Measurements from ENCODE around the gene CD99L2. TPM values are rescaled to one million over a fixed set of nuclear protein-coding genes. Genes with fewer than 3 reads are reported as not detected.
"Not testable (repeated sequence)": the region's sequence is repeated elsewhere in the genome, so short reads cannot be mapped to it uniquely, and the experiment has no call there.

Gene CD99L2
- total RNA-seq, 1 donor from 2014 or later = 27.7 TPM

DNA sequence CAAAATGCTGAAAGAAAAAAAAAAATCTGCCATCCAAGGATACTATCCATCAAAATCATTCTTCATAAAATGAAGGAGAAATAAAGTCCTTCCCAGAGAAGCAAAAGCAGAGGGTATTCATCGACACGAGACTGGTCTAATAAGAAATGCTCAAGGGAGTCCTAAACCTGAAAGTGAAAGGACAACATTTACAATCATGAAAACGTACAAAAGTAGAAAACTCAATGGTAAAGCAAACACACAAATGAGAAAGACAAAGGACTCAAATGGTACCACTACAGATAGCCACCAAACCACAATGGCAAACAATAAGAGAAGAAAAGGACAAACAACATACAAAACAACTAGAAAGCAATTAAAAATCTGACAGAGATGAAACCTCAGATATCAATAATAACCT, 41.0 kb downstream of the CD99L2 start:
- DNase-seq (ENCODE audit: low read depth in 2 of 2) = no peak

DNA sequence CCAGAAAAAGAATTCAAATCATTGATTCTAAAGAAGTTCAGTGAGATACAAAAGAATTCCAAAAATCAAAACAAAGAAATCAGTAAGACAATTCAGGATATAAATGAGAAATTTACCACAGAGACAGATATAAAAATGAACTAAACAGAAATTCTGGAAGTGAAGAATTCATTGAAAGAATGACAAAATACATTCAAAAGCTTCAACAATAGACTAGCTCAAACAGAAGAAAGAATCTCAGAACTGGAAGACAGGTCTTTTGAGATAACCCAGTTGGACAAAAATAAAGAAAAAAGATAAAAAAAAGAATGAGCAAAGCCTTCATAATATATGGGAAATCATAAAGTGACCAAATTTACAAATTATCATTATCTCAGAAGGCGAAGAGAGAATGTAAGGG, 41.7 kb downstream of the CD99L2 start:
- DNase-seq (ENCODE audit: low read depth in 2 of 2) = no peak

DNA sequence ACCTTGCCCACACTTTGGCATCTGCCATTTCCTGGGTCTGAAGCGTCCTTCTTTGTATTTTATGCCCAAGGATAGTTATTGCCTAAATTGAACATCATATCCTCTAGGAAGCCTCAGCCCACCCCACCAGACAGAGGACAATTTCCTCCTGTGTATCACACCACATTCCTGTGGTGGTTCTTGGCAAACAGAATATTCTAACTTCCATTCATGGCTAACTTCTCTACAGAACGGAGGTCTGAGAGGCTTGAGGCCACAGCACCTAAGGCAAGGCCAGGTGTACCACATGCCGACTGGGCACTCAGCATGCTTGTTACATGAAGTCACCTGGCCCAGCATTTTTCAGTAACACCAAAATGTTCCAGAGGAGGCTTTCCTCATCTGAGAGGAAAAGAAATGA, 42.4 kb downstream of the CD99L2 start:
- no peak for DNase-seq (ENCODE audit: low read depth in 2 of 2)

DNA sequence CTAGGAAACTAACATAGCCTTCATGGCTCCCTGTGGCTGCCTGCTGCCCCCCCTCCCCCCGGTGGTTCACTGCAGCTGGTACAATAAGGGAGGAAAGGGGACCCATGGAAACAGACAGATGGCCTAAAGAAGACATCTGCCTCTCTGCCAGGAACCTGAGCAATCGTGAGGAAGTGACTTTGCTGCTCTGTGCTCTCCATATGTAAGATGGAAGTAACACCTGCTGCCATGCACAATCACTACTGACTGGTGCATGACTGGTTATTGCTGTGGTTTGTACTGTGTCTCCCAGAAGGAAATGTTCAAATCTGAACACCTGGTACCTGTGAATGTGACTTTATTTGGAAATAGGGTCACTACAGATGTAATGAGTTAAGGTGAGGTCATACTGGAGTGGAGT, 43.6 kb downstream of the CD99L2 start:
- no peak for DNase-seq (ENCODE audit: low read depth in 2 of 2)

DNA sequence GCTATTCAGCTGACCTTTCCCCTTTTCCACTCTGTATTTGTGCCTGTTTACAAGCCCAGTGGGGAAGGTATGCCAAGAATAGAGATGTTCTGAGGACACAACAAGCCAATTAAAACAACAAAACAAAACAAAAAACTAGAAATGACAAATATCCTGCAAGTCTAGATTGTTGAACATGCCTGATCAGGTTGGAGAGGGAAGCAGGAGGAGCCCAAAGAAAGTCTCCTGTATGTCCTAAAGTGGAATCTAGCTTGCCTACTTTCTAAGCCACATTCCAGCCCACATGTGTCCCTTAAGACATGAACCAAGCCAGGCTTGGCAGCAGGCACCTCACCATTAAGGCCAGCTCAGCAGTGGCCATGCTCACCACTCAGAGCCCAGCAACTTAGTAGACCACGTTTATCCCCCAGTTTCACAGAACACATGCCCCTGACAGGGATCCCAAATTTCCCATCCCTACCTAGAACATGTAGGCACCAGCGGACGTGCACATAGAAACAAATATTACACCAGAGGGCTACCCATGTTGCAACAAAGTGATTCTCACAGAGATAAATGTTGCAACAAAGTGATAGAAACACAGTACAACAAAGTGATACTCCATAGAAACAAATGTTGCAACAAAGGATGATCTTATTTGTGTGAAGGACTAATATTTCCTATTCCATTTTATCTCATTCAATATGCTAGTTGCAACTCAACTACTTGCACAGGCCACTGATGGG, 48.3 kb downstream of the CD99L2 start:
- no peak for DNase-seq (ENCODE audit: low read depth in 2 of 2)

DNA sequence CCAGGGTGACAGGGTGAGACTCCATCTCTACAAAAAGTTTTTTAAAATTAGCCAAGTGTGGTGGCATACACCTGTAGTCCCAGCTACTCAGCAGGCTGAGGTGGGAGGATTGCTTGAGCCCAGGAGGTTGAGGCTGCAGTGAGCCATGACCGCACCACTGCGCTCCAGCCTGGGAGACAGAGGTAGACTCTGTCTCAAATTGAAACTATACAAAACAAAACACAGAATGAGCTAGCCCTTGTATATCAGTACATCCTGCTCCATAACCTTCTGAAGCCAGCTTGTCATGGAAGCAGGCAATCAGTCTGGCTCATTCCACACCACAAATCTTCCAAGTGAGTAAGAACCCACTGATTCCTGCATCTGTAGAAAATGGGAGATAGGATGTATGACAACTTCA, 49.0 kb downstream of the CD99L2 start:
- DNase-seq (ENCODE audit: low read depth in 2 of 2) = no peak

DNA sequence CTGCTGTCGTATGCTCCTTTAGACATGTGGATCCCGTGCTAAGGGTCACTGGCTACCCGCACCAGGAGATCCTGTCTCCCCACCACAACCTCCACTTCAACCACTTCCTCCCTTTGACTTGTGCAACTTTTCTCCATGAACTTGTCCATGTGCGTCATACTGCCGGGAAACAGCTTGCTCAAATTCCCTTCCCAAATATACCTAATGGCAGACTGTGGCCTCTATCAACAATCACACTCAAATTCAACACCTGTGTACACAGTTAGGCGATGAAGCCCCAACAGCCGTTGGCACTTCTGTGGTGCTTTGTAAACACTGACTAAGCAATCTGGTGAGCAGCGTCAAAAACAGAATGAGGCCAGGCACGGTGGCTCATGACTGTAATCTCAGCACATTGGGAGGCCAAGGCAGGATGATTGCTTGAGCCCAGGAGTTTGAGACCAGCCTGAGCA, 49.5 kb downstream of the CD99L2 start:
- DNase-seq (ENCODE audit: low read depth in 2 of 2) = peak; percentile 28 to 55

DNA sequence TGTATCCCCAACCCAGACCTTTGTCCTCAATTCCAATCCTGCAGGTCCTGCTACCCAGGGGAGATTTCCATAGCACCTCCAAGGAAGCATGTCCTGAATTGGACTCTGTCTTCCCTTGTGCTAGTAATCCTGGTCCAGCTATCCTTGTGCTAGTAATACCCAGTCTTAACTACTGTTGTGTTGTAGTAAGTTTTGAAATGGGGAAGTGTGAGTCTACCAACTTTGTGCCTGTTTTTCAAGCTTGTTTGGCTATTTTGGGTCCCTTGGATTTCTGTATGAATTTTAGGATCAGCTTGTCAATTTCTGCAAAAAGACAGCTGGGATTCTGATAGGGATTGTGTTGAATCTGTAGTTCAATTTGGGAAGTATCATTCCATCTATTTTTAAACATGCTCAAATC, 51.4 kb downstream of the CD99L2 start:
- DNase-seq (ENCODE audit: low read depth in 2 of 2) = no peak

DNA sequence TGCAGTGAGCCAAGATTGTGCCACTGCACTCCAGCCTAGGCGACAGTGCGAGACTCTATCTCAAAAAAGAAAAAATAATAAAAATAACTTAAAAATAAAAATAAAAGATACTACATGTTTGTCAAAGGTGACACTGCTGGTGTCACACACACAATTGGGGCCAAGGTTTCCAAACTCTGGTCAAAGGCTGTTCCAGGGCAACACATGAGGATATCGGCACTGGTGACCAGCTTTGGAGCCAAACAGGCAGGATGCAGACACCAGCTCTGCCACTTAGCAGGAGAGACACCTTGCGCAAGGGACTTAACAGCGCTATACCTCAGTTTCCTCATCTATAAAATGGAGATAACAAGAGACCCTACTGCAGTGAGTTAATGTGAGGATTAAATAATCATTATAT, 52.3 kb downstream of the CD99L2 start:
- no peak for DNase-seq (ENCODE audit: low read depth in 2 of 2)

DNA sequence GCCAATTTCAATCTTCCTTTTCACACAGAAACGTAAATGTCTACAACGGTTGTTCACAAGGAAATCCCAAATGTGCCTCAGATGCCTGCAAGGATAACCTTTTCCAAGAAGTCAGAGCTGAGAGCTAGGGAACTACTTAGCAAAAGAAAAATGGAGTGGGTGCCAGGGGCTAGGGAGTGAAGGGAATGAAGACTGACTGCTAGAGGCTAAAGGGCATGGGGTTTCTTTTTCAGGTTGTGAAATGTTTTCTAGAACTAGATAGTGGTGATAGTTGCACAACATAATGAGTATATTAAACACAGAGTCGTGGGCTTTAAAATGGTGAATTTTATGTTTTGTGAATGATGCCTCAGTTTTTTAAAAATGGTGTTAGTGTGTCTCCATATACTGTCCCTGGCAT, 53.4 kb downstream of the CD99L2 start:
- DNase-seq (ENCODE audit: low read depth in 2 of 2) = no peak

DNA sequence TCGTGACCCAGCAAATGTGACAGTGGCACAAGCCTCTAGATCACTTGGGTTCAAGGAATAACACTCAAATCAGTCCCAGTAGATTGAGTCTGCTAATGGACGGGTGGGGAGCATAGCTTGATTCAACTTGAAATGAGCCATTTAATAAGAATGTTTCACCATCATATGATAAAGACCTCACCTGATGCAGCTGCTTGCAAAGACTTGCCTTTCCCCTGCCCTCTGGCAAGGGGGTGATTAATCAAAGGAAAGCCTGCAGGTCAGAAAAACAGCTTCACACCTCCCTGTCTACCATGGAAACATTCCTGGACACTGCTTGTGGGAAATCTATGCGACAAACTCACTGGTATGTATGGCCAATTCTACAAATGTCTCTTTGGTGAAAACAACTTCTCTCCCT, 54.5 kb downstream of the CD99L2 start:
- no peak for DNase-seq (ENCODE audit: low read depth in 2 of 2)

DNA sequence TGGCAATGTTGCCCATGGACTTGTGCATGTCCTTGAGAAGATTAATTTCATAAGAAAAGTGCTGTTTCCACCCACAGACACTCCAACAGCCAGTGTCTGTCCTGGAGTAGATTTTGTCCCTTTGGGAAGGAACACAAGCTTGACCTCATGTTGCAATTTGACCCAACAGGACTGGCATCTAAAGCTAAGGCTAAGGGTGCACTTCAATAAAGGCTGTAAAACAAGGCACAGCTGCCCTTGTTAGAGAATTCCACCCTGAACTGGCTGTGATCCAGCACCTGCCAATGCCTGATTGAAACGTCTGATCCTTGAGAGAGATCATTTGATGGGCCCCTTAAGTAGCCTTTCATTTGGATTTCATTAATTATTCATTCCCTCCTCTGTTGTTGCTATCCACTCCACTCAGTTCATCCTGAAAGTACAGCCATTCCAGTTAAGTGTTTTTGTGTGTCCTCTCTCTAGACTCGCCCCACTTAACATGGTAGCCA, 56.2 kb downstream of the CD99L2 start:
- DNase-seq (ENCODE audit: low read depth in 2 of 2) = no peak

DNA sequence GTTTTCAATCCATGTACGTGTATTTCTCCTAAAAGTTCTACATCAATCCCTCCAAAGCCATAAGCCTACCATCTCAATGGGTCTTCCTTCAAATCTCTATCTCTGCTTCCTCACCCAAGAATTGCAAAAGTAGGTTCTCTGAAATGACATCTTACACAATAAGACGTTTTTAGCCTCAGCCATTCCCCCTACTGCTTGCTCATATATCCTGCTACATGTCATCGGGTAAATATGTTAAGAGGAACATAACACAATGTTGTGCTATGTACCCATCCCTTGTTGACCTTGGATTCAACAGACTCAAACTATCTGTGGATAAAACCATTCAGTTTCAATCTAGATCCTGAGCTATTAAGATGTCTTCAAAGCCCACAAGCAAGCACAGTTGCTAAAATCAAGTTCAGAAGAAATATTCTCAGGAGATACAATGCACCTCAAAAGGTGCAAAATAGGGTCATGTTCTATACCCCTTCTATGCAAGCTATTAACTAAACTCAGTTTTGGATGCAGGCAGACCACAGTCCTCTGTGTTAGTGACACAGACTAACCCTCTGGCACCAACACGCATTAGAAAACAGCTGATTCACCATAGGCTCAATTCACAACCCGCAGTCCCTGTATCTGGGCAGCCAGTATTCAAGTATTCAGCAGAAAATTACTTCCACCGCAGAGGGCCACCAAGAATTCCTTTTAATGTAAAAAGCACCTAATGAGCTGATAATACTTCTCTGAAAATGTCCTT, 56.8 kb downstream of the CD99L2 start:
- no peak for DNase-seq (ENCODE audit: low read depth in 2 of 2)

DNA sequence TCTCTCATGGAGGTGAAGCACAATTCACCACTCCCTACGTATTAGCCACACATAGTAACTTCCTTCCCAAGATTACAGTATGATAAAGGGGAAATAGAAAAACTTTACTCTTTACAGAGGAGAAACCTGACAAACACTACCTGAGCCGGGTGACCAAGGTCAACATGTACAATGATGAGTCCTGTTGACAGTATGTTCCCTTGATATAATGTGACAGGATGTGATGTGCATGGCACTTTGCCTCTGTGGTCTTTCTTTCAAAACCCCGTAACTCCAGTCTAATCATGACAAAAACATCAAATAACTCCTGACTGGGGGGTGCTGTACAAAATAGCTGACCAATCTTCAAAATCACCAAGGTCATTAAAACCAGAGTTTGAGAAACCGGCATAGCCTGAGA, 60.6 kb downstream of the CD99L2 start:
- DNase-seq (ENCODE audit: low read depth in 2 of 2) = peak in 1 of 2 donors; percentile 30

DNA sequence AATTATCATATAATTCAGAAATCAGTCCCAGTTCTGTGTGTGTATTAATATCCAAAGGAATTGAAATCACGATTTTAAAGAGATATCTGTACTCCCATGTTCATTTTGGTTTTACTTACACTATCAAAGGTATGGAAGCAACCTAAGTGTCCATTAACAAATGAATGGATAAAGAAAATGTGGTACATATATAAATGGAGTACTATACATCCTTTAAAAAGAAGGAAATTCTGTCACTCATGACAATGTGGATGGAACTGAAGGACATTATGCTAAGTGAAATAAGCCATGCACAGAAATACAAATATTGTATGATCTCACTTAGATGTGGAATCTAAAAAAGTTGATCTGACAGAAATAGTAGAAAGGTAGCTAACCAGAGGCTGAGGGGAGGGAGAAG, 63.8 kb downstream of the CD99L2 start:
- DNase-seq (ENCODE audit: low read depth in 2 of 2) = no peak

DNA sequence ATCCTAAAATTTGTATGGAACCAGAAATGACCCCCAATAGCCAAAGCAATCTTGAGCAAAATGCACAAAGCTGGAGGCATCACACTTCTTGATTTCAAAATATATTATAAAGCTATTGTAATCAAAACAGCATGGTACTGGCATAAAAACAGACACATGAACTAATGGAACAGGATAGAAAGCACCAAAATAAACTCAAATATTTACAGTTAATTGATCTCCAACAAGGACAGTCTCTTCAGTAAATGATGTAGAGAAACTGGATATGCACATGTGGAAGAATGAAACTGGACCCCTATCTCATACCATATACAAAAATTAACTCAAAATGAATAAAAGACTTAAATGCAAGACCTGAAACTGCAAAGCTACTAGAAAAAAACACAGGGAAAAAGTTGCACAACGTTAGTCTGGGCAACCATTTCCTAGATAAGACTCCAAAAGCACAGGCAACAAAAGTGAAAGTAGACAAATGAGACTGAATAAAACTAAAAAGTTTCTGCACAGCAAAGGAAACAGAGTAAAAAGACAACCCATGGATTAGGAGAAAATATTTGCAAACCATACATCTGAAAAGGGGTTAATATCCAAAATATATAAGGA, 64.9 kb downstream of the CD99L2 start:
- no peak for DNase-seq (ENCODE audit: low read depth in 2 of 2)

DNA sequence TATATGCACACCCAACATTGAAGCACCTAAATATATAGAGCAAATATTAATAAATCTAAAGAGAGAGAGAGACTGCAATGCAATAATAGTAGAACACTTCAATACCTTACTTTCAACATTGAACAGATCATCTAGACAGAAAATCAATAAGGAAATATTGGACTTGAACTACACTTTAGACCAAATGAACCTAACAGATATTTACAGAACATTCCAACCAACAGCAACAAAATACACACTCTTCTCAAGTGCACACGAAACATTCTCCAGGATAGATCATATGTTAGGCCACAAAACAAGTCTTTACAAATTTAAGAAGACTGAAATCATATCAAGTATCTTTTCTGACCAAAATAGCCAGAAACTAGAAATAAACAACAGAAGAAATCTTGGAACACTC, 66.6 kb downstream of the CD99L2 start:
- no peak for DNase-seq (ENCODE audit: low read depth in 2 of 2)

DNA sequence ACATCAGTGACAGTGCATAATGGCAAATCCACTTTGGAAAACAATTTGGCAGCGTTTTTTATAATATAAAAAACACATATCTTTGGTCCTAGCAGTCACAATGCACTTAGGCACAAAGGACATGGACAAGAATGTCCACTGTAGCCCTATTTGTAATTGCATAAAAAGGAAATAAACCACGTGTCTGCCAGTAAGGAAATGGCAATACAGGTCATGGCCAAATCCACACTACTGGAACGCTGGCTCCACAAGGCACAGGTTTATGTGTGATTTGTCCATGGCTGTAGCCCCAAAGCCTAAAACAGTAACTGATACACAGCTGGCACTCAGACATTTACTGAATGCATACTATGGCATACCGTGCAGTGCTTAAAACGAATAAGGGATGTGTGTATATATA, 69.7 kb downstream of the CD99L2 start:
- DNase-seq (ENCODE audit: low read depth in 2 of 2) = no peak

DNA sequence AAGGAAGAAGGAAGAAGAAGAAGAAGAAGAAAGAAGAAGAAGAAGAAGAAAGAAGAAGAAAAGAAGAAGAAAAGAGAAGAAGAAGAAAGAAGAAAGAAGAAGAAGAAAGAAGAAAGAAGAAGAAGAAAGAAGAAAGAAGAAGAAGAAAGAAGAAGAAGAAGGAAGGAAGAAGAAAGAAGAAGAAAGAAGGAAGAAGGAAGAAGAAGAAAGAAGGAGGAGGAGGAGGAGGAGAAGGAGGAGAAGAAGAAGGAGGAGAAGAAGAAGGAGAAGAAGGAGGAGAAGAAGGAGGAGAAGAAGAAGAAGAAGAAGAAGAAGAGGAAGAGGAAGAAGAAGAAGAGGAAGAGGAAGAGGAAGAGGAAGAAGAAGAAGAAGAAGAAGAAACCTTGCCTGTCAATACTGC, 74.1 kb downstream of the CD99L2 start:
- not testable (repeated sequence) for DNase-seq (ENCODE audit: low read depth in 2 of 2)

DNA sequence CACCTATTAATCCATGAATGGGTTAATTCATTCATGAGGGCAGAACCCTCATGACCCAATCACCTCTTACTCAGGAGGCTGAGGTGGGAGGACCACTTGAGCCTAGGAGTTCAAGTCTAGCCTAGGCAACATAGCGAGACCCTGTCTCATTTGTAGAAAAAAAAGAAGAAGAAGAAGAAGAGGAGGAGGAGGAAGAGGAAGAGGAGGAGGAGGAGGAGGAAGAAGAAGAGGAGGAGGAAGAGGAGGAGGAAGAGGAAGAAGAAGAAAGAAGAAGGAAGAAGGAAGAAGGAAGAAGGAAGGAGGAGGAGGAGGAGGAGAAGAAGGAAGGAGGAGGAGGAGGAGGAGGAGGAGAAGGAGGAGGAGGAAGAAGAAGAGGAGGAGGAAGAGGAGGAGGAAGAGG, 74.6 kb downstream of the CD99L2 start:
- DNase-seq (ENCODE audit: low read depth in 2 of 2) = not testable (repeated sequence)

DNA sequence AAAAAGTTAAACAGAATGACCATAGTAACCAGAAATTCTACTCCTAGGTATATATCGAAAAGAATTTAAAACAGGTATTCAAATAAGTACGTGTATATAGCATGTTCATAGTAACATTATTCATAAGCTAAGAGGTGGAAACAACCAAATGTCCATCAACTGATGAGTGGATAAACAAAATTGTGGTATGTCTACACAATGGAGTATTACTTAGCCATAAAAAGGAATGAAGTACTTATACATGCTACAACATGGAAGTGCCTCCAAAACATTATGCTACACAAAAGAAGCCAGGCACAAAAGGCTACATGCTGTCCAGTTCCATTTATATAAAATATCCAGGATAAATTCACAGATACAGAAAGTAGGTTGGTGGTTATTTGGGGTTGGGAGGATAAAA, 76.5 kb downstream of the CD99L2 start:
- DNase-seq (ENCODE audit: low read depth in 2 of 2) = no peak

DNA sequence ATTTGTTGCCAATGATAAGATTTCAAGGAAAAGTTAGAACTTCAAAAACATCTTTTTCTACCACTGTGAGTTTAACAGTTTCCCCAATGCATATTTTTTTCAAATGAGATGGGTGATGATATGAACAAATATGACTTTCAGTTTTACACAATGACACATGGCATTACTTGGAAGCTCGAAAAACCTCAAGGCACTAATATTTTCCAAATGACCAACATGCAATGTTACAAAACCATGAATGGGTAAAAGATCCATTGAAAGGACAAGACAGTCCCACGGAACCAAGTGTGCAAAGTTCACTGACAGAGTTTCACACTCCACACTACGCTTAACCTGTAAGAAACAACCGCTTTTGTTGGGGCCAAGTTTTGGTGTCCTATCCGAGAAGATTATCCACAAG, 84.5 kb downstream of the CD99L2 start:
- DNase-seq (ENCODE audit: low read depth in 2 of 2) = no peak

DNA sequence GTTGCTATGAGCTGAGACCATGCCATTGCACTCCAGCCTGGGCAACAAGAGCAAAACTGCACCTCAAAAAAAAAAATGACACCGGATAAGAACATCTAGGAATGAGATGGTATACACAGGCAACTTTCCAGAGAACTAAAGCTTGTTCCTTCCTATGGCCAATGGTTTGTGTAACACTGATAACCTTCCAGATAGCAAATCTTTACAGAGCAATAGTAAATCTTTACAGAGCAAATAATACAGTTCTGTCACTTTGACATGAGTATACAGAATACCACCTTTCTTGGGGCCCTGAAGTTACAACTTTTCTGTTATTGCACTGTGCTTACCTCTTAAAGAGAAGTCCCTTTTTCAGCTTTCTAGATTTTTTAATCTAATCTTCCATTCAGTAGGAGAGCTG, 91.6 kb downstream of the CD99L2 start:
- DNase-seq (ENCODE audit: low read depth in 2 of 2) = no peak
